Cardiac muscle cell (in vitro differentiated cells and primary cell): ENCODE measurements around the gene KAZN. TPM values are rescaled to one million over a fixed set of nuclear protein-coding genes. Genes with fewer than 3 reads are reported as not detected.

Source experiments
- DNase-seq, 2 donors: peaks; one replicate each; pipeline versions ENCODE4 v3.0.0 to v3.0.0-alpha.2; 2010 to 2017; ENCODE audit warnings: low read depth in 1 of 2, low spot score in 1 of 2
- H3K27ac ChIP-seq: fragments of 200-600 bp; sonication (generic); 2 replicates; pipeline ENCODE4 v1.5.1; 2016
- H3K27me3 ChIP-seq: fragments of 200-600 bp; sonication (generic); 2 replicates; pipeline ENCODE4 v1.6.0; 2016; ENCODE audit warnings: control low read depth
- H3K36me3 ChIP-seq: fragments of 200-600 bp; sonication (generic); 2 replicates; pipeline ENCODE4 v1.5.1; 2016; ENCODE audit warnings: control low read depth
- H3K4me1 ChIP-seq: fragments of 200-600 bp; sonication (generic); 2 replicates; pipeline ENCODE4 v1.8.1; 2017; ENCODE audit warnings: low read depth, mild to moderate bottlenecking, mixed run types
- H3K4me3 ChIP-seq: fragments of 200-600 bp; sonication (generic); 2 replicates; pipeline ENCODE4 v1.5.1; 2016; ENCODE audit warnings: mild to moderate bottlenecking
- H3K9me3 ChIP-seq: fragments of 200-600 bp; sonication (generic); 2 replicates; pipeline ENCODE4 v1.5.1; 2017; ENCODE audit warnings: low read depth, mild to moderate bottlenecking, control low read depth
- CTCF ChIP-seq: IDR thresholded peaks from 2 replicates; pipeline ENCODE4 v1.5.1; 2012; ENCODE audit warnings: low read depth, mild to moderate bottlenecking, low read length
- polyA plus RNA-seq: library from polyadenylated mRNA; unstranded; fragments of >200 nt; fragmentation: Nextera tagmentation; extraction: Ambion mirVana; gene quantifications from 2 replicates; pipeline ENCODE4 v1.2.1, GENCODE V29; 2016
- total RNA-seq: library from RNA; depleted of rRNA; stranded (reverse); fragments of >200 nt; gene quantifications from 2 replicates; pipeline ENCODE4 v1.2.3, GENCODE V29; 2016

The KAZN gene
- total and polyA plus RNA-seq, 2 experiments from 2014 or later: 17.5 to 26.9 TPM

GRCh38 chr1:15083578-15083977 is 485.1 kb downstream of the KAZN start:
- no peak overlapping the region for H3K27ac ChIP-seq
- no peak for TF ChIP-seq CTCF
- no peaks in the 10 kb centered on the region for H3K36me3 ChIP-seq
- peaks cover 6% of the 10 kb centered on the region for H3K4me1 ChIP-seq
- H3K27me3 ChIP-seq: no peaks in the 10 kb centered on the region
- H3K9me3 ChIP-seq: no peaks in the 10 kb centered on the region
- no peak overlapping the region for H3K4me3 ChIP-seq
- DNase-seq: peak in 1 of 2 donors; percentile 8

- TF ChIP-seq CTCF: no peak
- H3K9me3 ChIP-seq: no peaks in the 10 kb centered on the region
- peaks cover 29% of the 10 kb centered on the region for H3K4me1 ChIP-seq
- DNase-seq: no peak
- no peak overlapping the region for H3K4me3 ChIP-seq
- peak overlapping the region; percentile 87 for H3K27ac ChIP-seq
- no peaks in the 10 kb centered on the region for H3K27me3 ChIP-seq
- no peaks in the 10 kb centered on the region for H3K36me3 ChIP-seq
Measured at GRCh38 chr1:15088281-15088971, 489.9 kb downstream of the KAZN start.

- Histone ChIP-seq H3K9me3 (no peaks in the 10 kb centered on the region), H3K27me3 (no peaks in the 10 kb centered on the region), H3K27ac (peak overlapping the region; percentile 87), H3K4me1 (peaks cover 29% of the 10 kb centered on the region), H3K36me3 (no peaks in the 10 kb centered on the region), H3K4me3 (no peak overlapping the region)
- TF ChIP-seq CTCF: no peak
- DNase-seq: no peak
Measured at GRCh38 chr1:15089258-15089992, 490.9 kb downstream of the KAZN start.

GRCh38 chr1:15090373-15090772 is 491.9 kb downstream of the KAZN start:
- Histone ChIP-seq H3K9me3 (no peaks in the 10 kb centered on the region), H3K27me3 (no peaks in the 10 kb centered on the region), H3K36me3 (no peaks in the 10 kb centered on the region), H3K27ac (peak overlapping the region; percentile 87), H3K4me3 (no peak overlapping the region), H3K4me1 (peaks cover 29% of the 10 kb centered on the region)
- peak in 1 of 2 donors; percentile 92 for DNase-seq
- TF ChIP-seq CTCF: no peak

- H3K4me3 ChIP-seq: no peak overlapping the region
- no peak for DNase-seq
- no peak overlapping the region for H3K27ac ChIP-seq
- TF ChIP-seq CTCF: no peak
- no peaks in the 10 kb centered on the region for H3K9me3 ChIP-seq
- no peaks in the 10 kb centered on the region for H3K36me3 ChIP-seq
- no peaks in the 10 kb centered on the region for H3K27me3 ChIP-seq
- peaks cover 23% of the 10 kb centered on the region for H3K4me1 ChIP-seq
Measured at GRCh38 chr1:15094056-15094455, 495.6 kb downstream of the KAZN start.
